Nephron (organoid): ENCODE measurements around the gene TM4SF4.
A peak's percentile ranks its signal among the peaks of the same experiment; 100 is the strongest.

Experiments
- H3K27ac Mint-ChIP-seq, 3 experiments: 2 replicates each; pipeline ENCODE4 v1.8.0; 2020; ENCODE audit warnings: mixed read lengths in 3 of 3, mild to moderate bottlenecking in 2 of 3, moderate library complexity in 1 of 3
- H3K27me3 Mint-ChIP-seq: 2 replicates; pipeline ENCODE4 v1.8.0; 2021; ENCODE audit warnings: low read depth, mild to moderate bottlenecking, moderate library complexity, mixed read lengths
- H3K36me3 Mint-ChIP-seq: 2 replicates; pipeline ENCODE4 v1.8.0; 2020; ENCODE audit warnings: low read depth, mixed read lengths
- H3K4me1 Mint-ChIP-seq: 2 replicates; pipeline ENCODE4 v1.8.0; 2020; ENCODE audit warnings: mixed read lengths
- H3K4me3 Mint-ChIP-seq, 3 experiments: 2 replicates each; pipeline ENCODE4 v1.8.0; 2020; ENCODE audit warnings: mild to moderate bottlenecking in 3 of 3, mixed read lengths in 3 of 3, moderate library complexity in 2 of 3
- H3K9me3 Mint-ChIP-seq: 2 replicates; pipeline ENCODE4 v1.8.0; 2020; ENCODE audit warnings: mixed read lengths
- TF ChIP-seq, protein P1 (sequence below), 3 experiments: fragments of 200-600 bp; sonication (generic); IDR thresholded peaks; one replicate each; pipeline ENCODE4 v1.5.0; 2021; ENCODE audit warnings: antibody characterized with exemption in 3 of 3; ENCODE audit not compliant: unreplicated experiment in 3 of 3

TM4SF4 gene

DNA sequence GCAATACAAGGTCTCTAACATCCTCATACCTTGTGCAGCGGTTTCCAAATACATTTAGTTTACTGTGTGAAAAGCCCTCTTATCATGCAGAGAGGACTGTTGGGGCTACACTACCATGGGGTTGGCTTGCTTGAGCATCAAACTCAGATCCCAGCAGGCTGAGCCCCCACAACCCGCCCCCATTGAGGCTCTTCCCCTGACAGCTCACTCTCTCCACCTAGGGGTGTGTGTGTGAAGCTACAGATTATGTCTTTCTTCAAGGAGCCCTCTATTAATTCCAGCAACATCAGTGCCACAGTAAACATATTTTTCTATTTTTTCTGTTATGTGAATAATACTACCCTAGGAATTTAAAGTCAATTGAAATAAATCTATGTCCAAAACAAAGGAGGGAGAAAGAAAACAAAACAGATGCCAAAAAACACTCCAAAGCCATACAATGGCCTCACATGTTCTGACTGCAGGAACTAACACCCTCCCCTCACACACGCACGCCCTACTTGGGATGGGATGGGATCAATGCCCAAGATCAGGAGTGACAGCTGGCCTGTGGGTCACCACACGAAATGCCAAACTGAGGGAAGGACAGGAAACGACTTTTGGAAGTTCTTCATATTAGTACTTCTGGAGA, 14.7 kb downstream of the TM4SF4 start:
- no peak overlapping the region for H3K4me3 Mint-ChIP-seq
- no peak overlapping the region for H3K27ac Mint-ChIP-seq
- H3K4me1 Mint-ChIP-seq = peaks cover 22% of the 10 kb centered on the region
- H3K27me3 Mint-ChIP-seq = peaks cover 11% of the 10 kb centered on the region
- peaks cover 2% of the 10 kb centered on the region for H3K9me3 Mint-ChIP-seq
- H3K36me3 Mint-ChIP-seq = no peaks in the 10 kb centered on the region
- TF ChIP-seq, protein P1, sequence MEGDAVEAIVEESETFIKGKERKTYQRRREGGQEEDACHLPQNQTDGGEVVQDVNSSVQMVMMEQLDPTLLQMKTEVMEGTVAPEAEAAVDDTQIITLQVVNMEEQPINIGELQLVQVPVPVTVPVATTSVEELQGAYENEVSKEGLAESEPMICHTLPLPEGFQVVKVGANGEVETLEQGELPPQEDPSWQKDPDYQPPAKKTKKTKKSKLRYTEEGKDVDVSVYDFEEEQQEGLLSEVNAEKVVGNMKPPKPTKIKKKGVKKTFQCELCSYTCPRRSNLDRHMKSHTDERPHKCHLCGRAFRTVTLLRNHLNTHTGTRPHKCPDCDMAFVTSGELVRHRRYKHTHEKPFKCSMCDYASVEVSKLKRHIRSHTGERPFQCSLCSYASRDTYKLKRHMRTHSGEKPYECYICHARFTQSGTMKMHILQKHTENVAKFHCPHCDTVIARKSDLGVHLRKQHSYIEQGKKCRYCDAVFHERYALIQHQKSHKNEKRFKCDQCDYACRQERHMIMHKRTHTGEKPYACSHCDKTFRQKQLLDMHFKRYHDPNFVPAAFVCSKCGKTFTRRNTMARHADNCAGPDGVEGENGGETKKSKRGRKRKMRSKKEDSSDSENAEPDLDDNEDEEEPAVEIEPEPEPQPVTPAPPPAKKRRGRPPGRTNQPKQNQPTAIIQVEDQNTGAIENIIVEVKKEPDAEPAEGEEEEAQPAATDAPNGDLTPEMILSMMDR (IDR thresholded peaks at IDR 0.05; ENCODE audit: unreplicated experiment in 3 of 3) = peak; percentile 35 to 53 (median 43)

DNA sequence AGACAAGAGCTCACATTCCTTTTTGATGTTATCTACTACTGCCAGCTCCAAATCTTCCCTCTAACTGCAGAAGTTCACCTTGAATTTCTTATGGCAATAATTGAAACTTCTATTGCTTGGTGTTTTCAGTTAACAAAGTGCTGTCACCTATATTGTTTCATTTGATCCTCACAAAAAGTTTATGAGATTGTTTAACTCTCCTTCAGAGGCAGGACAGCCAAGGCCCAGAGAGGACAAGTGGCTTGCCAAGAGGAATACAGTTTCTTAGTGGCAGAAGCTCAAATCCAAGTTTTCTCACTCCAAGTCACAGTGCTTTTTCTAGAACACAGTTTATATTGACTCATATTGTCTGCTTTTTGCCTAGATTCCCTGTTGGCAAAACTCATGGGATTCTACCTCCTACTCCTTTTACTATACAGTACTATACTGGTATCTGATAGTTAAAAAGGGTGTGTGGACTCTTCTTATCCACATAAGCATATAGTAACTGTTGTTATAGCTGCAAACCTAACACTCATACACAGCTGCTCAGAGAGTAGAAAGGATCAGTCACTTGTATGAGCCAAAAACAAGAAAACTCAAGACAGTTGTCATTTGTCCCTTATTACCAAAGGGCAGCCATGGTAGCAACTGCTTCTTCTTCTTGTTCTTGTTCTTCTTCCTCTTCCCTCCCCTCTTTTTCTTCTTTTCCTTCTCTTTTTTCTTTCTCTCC, 15.9 kb downstream of the TM4SF4 start:
- peak overlapping the region in 1 of 3 experiments; percentile 4 for H3K27ac Mint-ChIP-seq
- H3K27me3 Mint-ChIP-seq = peaks cover 14% of the 10 kb centered on the region

GRCh38 chr3:149493315-149494021, 19.0 kb downstream of the TM4SF4 start:
- H3K27me3 Mint-ChIP-seq = peaks cover 14% of the 10 kb centered on the region
- no peaks in the 10 kb centered on the region for H3K36me3 Mint-ChIP-seq
- TF ChIP-seq, protein P1 (IDR thresholded peaks at IDR 0.05; ENCODE audit: unreplicated experiment in 3 of 3) = no peak
- H3K4me1 Mint-ChIP-seq = peaks cover 28% of the 10 kb centered on the region
- H3K9me3 Mint-ChIP-seq = peaks cover 2% of the 10 kb centered on the region
- peak overlapping the region in 1 of 3 experiments; percentile 63 for H3K27ac Mint-ChIP-seq
- H3K4me3 Mint-ChIP-seq = no peak overlapping the region

More for the DNA sequence above, 15.9 kb downstream of the TM4SF4 start:
- TF ChIP-seq, protein P1 (IDR thresholded peaks at IDR 0.05; ENCODE audit: unreplicated experiment in 3 of 3) = no peak
- H3K9me3 Mint-ChIP-seq = peaks cover 2% of the 10 kb centered on the region
- H3K4me3 Mint-ChIP-seq = no peak overlapping the region
- peaks cover 28% of the 10 kb centered on the region for H3K4me1 Mint-ChIP-seq
- H3K36me3 Mint-ChIP-seq = no peaks in the 10 kb centered on the region

DNA sequence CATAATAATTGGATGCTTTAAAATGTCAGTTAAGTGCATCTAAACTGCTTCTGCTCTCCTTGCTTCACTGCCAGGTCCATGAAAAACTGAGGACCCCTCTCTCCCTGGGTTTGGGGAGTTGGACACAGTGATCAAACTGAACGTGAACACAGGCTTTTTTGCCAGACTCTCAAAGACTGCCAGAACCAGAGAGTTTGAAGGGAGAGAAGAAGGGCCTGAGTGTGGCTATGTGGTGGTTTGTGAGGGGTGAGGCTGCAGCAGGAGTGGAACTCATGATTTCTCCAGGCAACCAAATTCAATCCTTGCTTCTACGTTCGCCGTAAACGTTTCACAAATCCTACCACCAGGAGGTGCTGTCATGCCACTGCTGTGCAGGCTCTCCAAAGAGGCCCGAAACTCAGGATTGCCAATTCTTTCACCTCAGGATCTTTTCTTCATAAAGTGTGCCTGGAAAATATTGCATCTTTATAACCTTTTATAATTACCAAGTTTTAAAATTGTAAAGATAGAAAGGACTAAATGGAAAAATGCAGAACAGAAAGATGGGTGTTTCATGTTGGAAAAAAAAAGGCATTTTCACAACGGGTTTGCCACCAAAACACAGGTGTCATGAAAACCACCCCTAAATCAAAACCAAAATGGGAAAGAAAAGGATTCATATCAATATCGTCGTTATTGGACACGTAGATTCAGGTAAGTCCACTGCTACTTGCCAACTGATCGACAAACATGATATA, 19.7 kb downstream of the TM4SF4 start:
- Mint-ChIP-seq H3K4me3 (no peak overlapping the region), H3K27me3 (peaks cover 14% of the 10 kb centered on the region), H3K4me1 (peaks cover 26% of the 10 kb centered on the region), H3K9me3 (peaks cover 2% of the 10 kb centered on the region), H3K27ac (peak overlapping the region in 2 of 3 experiments; percentile 29 to 57), H3K36me3 (no peaks in the 10 kb centered on the region)
- TF ChIP-seq, protein P1 (IDR thresholded peaks at IDR 0.05; ENCODE audit: unreplicated experiment in 3 of 3) = peak; percentile 73 to 84 (median 77)

DNA sequence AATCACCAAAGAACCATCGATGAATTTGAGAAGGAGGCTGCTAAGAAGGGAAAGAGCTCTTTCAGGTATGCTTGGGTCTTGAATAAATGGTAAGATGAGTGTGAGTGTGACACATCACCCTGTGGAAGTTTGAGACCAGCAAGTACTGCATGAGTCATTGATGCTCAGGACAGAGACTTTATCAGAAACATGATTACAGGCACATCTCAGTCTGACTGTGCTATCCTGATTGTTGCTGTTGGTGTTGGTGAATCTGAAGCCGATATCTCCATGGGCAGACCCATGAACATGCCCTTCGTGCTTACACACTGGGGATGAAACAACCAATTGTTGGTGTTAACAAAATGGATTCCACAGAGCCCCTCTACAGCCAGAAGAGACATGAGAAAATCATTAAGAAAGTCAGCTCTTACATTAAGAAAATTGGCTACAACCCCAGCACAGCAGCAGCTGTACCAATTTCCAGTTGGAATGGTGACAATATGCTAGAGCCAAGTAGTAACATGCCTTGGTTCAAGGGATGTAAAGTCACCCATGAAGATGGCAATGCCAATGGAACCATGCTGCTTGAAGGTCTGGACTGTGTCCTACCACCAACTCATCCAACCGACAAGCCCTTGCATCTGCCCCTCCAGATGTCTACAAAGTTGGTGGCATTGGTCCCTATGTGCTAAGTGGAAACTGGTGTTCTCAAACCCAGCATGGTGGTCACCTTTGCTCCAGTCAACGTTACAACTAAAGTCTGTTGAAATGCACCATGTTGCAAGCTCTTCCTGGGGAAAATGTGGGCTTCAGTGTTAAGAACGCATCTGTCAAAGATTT, 20.5 kb downstream of the TM4SF4 start:
- peaks cover 14% of the 10 kb centered on the region for H3K27me3 Mint-ChIP-seq
- H3K9me3 Mint-ChIP-seq = peaks cover 2% of the 10 kb centered on the region
- H3K4me3 Mint-ChIP-seq = no peak overlapping the region
- H3K36me3 Mint-ChIP-seq = no peaks in the 10 kb centered on the region
- no peak overlapping the region for H3K27ac Mint-ChIP-seq
- H3K4me1 Mint-ChIP-seq = peaks cover 19% of the 10 kb centered on the region
- TF ChIP-seq, protein P1 (IDR thresholded peaks at IDR 0.05; ENCODE audit: unreplicated experiment in 3 of 3) = no peak
